K562 (cell line): ENCODE results near the gene SNAPC2. TPM values are rescaled to one million over a fixed set of nuclear protein-coding genes. Genes with fewer than 3 reads are reported as not detected.

ENCODE experiments used
- ATAC-seq: fragments of 200-7000 bp; cut with Tn5 transposase; 3 replicates; pipeline ENCODE4 v1.9.1; 2020; ENCODE audit warnings: moderate library complexity
- BruUV-seq: library from RNA; stranded (reverse); fragments of 400-500 nt; replicated peaks from 2 replicates; lab custom pipeline; 2021; lab: Mats Ljungman, UMichigan
- CTCF ChIA-PET: fragments of 300-600 bp; formaldehyde crosslinking; extraction: SDS; loops from one replicate; lab custom pipeline; 2021; ENCODE audit warnings: low intra/inter-chr PET ratio; lab: Yijun Ruan, JAX
- POLR2A ChIA-PET: fragments of 300-600, 350-650 bp; sonication (Branson Sonifier 250); formaldehyde crosslinking; extraction: SDS; loops from one replicate; lab custom pipeline; 2021; ENCODE audit warnings: antibody characterized with exemption, inconsistent platforms; lab: Yijun Ruan, JAX
- DNase-seq, 4 experiments: peaks; one replicate each; pipeline versions ENCODE4 v3.0.0 to v3.0.0-alpha.2; 2011 to 2018; ENCODE audit warnings: low spot score in 3 of 4, mixed read lengths in 3 of 4; ENCODE audit errors: extremely low read depth in 1 of 4
- FAIRE-seq: peaks from 2 replicates; lab custom pipeline; 2011; peaks lifted over from hg19 to GRCh38; lab: Jason Lieb, UNC
- H2AFZ ChIP-seq: 2 replicates; pipeline ENCODE4 v1.6.0; 2011; ENCODE audit warnings: low read depth, low read length, control low read depth, inconsistent platforms
- H3K27ac ChIP-seq: fragments of 200-600 bp; 3 replicates; pipeline ENCODE4 v1.8.0; 2011; ENCODE audit warnings: low read depth, mild to moderate bottlenecking, control low read depth, inconsistent platforms, low read length, moderate library complexity, mixed read lengths; ENCODE audit errors: extremely low read depth
- H3K27me3 ChIP-seq, 2 experiments: fragments of 300-600 bp in 1 of 2; 2 replicates in 1 of 2; 3 replicates in 1 of 2; pipeline versions ENCODE4 v1.6.0 to v1.8.0; 2011; ENCODE audit warnings: inconsistent platforms in 2 of 2, low read length in 2 of 2, mild to moderate bottlenecking in 1 of 2, mixed read lengths in 1 of 2, moderate library complexity in 1 of 2; ENCODE audit not compliant: control insufficient read depth in 2 of 2, insufficient read depth in 2 of 2
- H3K36me3 ChIP-seq: fragments of 300-600 bp; 3 replicates; pipeline ENCODE4 v1.8.0; 2011; ENCODE audit warnings: mild to moderate bottlenecking, low read length, inconsistent platforms; ENCODE audit not compliant: control insufficient read depth, insufficient read depth
- H3K4me1 ChIP-seq, 2 experiments: fragments of 200-600 bp in 1 of 2; replicated peaks in 1 of 2; 2 replicates in 1 of 2; 3 replicates in 1 of 2; pipeline versions ENCODE4 v1.5.1 to v1.8.0; 2011; ENCODE audit warnings: inconsistent platforms in 2 of 2, low read length in 2 of 2, mild to moderate bottlenecking in 1 of 2, mixed read lengths in 1 of 2, moderate library complexity in 1 of 2; ENCODE audit not compliant: control insufficient read depth in 2 of 2, insufficient read depth in 2 of 2
- H3K4me2 ChIP-seq: 2 replicates; pipeline ENCODE4 v1.6.1; 2011; ENCODE audit warnings: low read length, control low read depth, inconsistent platforms, mixed read lengths; ENCODE audit not compliant: insufficient read depth
- H3K4me3 ChIP-seq: fragments of 200-600 bp; sonication (generic), shearing (Covaris generic); 2 replicates; pipeline ENCODE4 v1.5.1; 2016; ENCODE audit warnings: control low read depth, inconsistent platforms
- H3K79me2 ChIP-seq: fragments of 200-600 bp; 3 replicates; pipeline ENCODE4 v1.8.0; 2011; ENCODE audit warnings: low read length, inconsistent platforms; ENCODE audit not compliant: control insufficient read depth, insufficient read depth
- H3K9ac ChIP-seq, 2 experiments: 2 replicates each; pipeline versions ENCODE4 v1.6.0 to v1.6.1; 2011; ENCODE audit warnings: low read depth in 2 of 2, low read length in 2 of 2, control low read depth in 1 of 2, inconsistent platforms in 1 of 2, mild to moderate bottlenecking in 1 of 2, mixed read lengths in 1 of 2; ENCODE audit not compliant: insufficient read depth in 1 of 2
- H3K9me1 ChIP-seq: one replicate; pipeline ENCODE4 v1.6.0; 2011; ENCODE audit warnings: inconsistent platforms, mild to moderate bottlenecking, low read length, moderate library complexity; ENCODE audit not compliant: control insufficient read depth, insufficient read depth
- H3K9me3 ChIP-seq: replicated peaks from 2 replicates; pipeline ENCODE4 v1.5.1; 2011; ENCODE audit warnings: low read depth, low read length, inconsistent platforms; ENCODE audit not compliant: control insufficient read depth, insufficient read depth
- H4K20me1 ChIP-seq: replicated peaks from 2 replicates; pipeline ENCODE4 v1.6.1; 2011; ENCODE audit warnings: low read length, inconsistent platforms, mixed read lengths; ENCODE audit not compliant: control insufficient read depth, insufficient read depth
- ATF7 ChIP-seq: fragments of 450-650 bp; IDR thresholded peaks from 2 replicates; pipeline ENCODE4 v1.7.1; 2014; ENCODE audit warnings: mild to moderate bottlenecking, moderate library complexity
- BRF1 ChIP-seq: IDR thresholded peaks from 3 replicates; pipeline ENCODE4 v1.6.1; 2011; ENCODE audit warnings: borderline replicate concordance, mild to moderate bottlenecking; ENCODE audit not compliant: insufficient read length; ENCODE audit errors: extremely low read depth
- CHCHD3 ChIP-seq: fragments of 250-450 bp; sonication (Bioruptor Pico); IDR thresholded peaks from 2 replicates; pipeline ENCODE4 v2.1.2; 2022; ENCODE audit warnings: mild to moderate bottlenecking
- EGR1 ChIP-seq: fragments of 450-650 bp; conservative IDR thresholded peaks from 2 replicates; pipeline ENCODE4 v1.6.1; 2017; ENCODE audit warnings: mild to moderate bottlenecking
- FOSL1 ChIP-seq: fragments of 200-800 bp; sonication (Bioruptor generic); conservative IDR thresholded peaks from 2 replicates; pipeline ENCODE4 v1.6.1; 2016; ENCODE audit warnings: missing genetic modification characterization, missing compliant biosample characterization
- MTA3 ChIP-seq: fragments of 450-650 bp; formaldehyde crosslinking; IDR thresholded peaks from 2 replicates; pipeline ENCODE4 v1.6.1; 2017; ENCODE audit warnings: mild to moderate bottlenecking, borderline replicate concordance
- MYNN ChIP-seq, 2 experiments: sonication (generic); formaldehyde crosslinking in 1 of 2; IDR thresholded peaks; 2 replicates each; pipeline versions ENCODE4 v1.5.0 to v1.6.1; 2016 to 2020; ENCODE audit warnings: antibody characterized with exemption in 1 of 2, missing genetic modification reagents in 1 of 2
- NFIC ChIP-seq: fragments of 450-650 bp; IDR thresholded peaks from 2 replicates; pipeline ENCODE4 v1.6.1; 2017; ENCODE audit warnings: mild to moderate bottlenecking, inconsistent platforms
- POLR2A ChIP-seq: fragments of 450-650 bp; conservative IDR thresholded peaks from 2 replicates; pipeline ENCODE4 v1.6.1; 2016
- ZFP1 ChIP-seq: fragments of 450-650 bp; formaldehyde crosslinking; IDR thresholded peaks from 2 replicates; pipeline ENCODE4 v1.4.0; 2020; ENCODE audit warnings: mild to moderate bottlenecking, mixed read lengths
- ZNF121 ChIP-seq: sonication (generic); formaldehyde crosslinking; conservative IDR thresholded peaks from 2 replicates; pipeline ENCODE4 v1.8.0; 2022; ENCODE audit warnings: missing genetic modification reagents
- ZNF668 ChIP-seq: fragments of 250-450 bp; sonication (Bioruptor Pico); IDR thresholded peaks from 2 replicates; pipeline ENCODE4 v1.8.0; 2022; ENCODE audit warnings: mild to moderate bottlenecking, inconsistent platforms
- ZSCAN32 ChIP-seq: fragments of 450-650 bp; formaldehyde crosslinking; IDR thresholded peaks from 2 replicates; pipeline ENCODE4 v1.4.0; 2020; ENCODE audit warnings: mild to moderate bottlenecking, moderate library complexity
- WGBS: fragments of 100-300 bp; shearing (Covaris generic); methylation state at CpG from one replicate; pipeline ENCODE4 v1.1.6; 2016; ENCODE audit warnings: low coverage, mixed read lengths; ENCODE audit not compliant: insufficient coverage; ENCODE audit errors: missing lambda C conversion rate; 5-methylcytosine and 5-hydroxymethylcytosine counted together
- in situ Hi-C: fragments of 300-500 bp; cut with MboI; formaldehyde crosslinking; loops from 4 replicates; pipeline ENCODE4 v1.15.0; 2018; ENCODE audit warnings: inconsistent platforms, mixed read lengths
- intact Hi-C: fragments of 100-400 bp; cut with micrococcal nuclease; formaldehyde crosslinking; loops from 2 replicates; pipeline ENCODE4 v1.14.2; 2022
- polyA plus RNA-seq, 8 experiments: library from polyadenylated mRNA; depleted of rRNA in 4 of 8; stranded (reverse) in 5 of 8; unstranded in 3 of 8; fragments of >200 nt; fragmentation: Nextera tagmentation in 2 of 8; fragmentation: Illumina TruSeq in 1 of 8; extraction: Ambion mirVana in 2 of 8; extraction: Trizol in 1 of 8; gene quantifications; 2 replicates each; pipeline versions ENCODE4 v1.2.1 to v1.2.3, GENCODE V29; 2011 to 2014; ENCODE audit warnings: inconsistent platforms in 1 of 8, missing spikeins in 1 of 8
- total RNA-seq, 7 experiments: library from RNA; depleted of rRNA in 6 of 7; stranded (reverse); fragments of >200 nt in 6 of 7; fragmentation: Illumina TruSeq in 2 of 7; extraction: Trizol in 2 of 7; gene quantifications; 2 replicates each; pipeline versions ENCODE4 v1.2.1 to v1.2.3, GENCODE V29; 2011 to 2021; ENCODE audit warnings: low replicate concordance in 1 of 7
- TF ChIP-seq, protein P1 (sequence below): sonication (generic); formaldehyde crosslinking; IDR thresholded peaks from 2 replicates; pipeline ENCODE4 v1.8.0; 2022; ENCODE audit warnings: mild to moderate bottlenecking, missing genetic modification reagents, borderline replicate concordance
- TF ChIP-seq, protein P2 (sequence below): sonication (generic); formaldehyde crosslinking; IDR thresholded peaks from 2 replicates; pipeline ENCODE4 v1.8.1; 2022; ENCODE audit warnings: missing genetic modification reagents

The SNAPC2 gene
- total and polyA plus RNA-seq, 9 of the 15 experiments (the other 6 are each of a cell fraction or from before 2014, with no cell fraction given), result 0.59 to 45.1 (median 15.3) TPM

DNA sequence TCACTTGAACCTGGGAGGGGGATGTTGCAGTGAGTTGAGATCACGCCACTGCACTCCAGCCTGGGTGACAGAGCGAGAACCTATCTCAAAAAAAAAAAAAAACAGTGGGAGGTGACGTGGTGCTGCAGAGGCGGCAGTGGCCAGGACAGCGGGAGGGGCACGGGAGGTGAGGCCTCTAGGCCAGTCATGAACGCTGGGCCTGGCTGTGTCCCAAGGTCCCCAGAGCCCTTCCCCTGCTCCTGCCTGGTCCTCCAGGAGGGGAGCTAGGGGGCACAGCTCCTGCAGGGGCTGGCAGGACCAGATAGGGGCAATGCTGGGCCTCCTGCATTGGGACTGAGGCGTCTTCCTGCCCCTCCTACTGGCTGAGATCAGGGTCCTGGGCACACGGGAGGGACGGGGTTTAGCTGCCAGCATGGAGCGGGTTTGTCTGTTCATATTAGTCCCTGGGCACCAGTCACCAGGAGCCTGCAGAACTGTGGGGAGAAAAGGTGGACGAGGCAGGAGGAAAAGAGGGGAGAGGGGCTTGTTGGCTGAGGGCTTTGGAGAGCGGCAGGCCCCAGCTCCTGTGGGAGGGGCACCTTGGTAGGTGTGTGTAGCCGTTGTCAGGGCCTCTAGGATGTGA lies 11.9 kb upstream of the SNAPC2 start:
- no peaks in the 10 kb centered on the region for H3K9me3 ChIP-seq
- peaks cover 7% of the 10 kb centered on the region for H3K9me1 ChIP-seq
- ATAC-seq, result peak; percentile 16
- 59% methylated on average over 11 of the region's 14 CpGs for WGBS
- CTCF ChIA-PET, result no interaction called here
- no TSS peak for BruUV-seq
- no peak overlapping the region for H3K4me3 ChIP-seq
- H3K36me3 ChIP-seq, result peaks cover 61% of the 10 kb centered on the region; the same call in 2 of the 3 replicates
- peak; percentile 49 for FAIRE-seq
- H3K4me1 ChIP-seq, result peaks cover 8 to 86% of the 10 kb centered on the region in 2 experiments; a peak in 4 of 5 replicates
- H3K79me2 ChIP-seq, result peaks cover 46% of the 10 kb centered on the region
- H3K4me2 ChIP-seq, result no peak overlapping the region; the same call in 1 of the 2 replicates
- peak in 2 of 4 experiments; percentile 50 to 63 for DNase-seq
- H2AFZ ChIP-seq, result no peak overlapping the region
- H3K9ac ChIP-seq, result peak overlapping the region; percentile 43 to 82; a peak in 3 of 4 replicates
- POLR2A ChIA-PET, result interaction anchor here (0.6 to 1.0 kb wide), 2 partner anchors 12 to 13 kb away, joined by 4 to 8 read pairs; partner anchors contain the start of gene SNAPC2
- H4K20me1 ChIP-seq, result no peaks in the 10 kb centered on the region
- in situ Hi-C loops (no loop called here), intact Hi-C loops (no loop called here)
- no peaks in the 10 kb centered on the region for H3K27me3 ChIP-seq
- 0 out of 3 replicates have a peak overlapping the region, but pooled peaks have one; percentile 5 for H3K27ac ChIP-seq
- TF ChIP-seq ZFP1 (CRISPR knock-in tag), result no peak
- no peak for TF ChIP-seq ZNF121
- TF ChIP-seq ZNF668, result no peak
- peak; percentile 47 for TF ChIP-seq NFIC
- TF ChIP-seq MTA3, result no peak
- no peak for TF ChIP-seq CHCHD3 (CRISPR knock-in tag)
- TF ChIP-seq, protein P1, sequence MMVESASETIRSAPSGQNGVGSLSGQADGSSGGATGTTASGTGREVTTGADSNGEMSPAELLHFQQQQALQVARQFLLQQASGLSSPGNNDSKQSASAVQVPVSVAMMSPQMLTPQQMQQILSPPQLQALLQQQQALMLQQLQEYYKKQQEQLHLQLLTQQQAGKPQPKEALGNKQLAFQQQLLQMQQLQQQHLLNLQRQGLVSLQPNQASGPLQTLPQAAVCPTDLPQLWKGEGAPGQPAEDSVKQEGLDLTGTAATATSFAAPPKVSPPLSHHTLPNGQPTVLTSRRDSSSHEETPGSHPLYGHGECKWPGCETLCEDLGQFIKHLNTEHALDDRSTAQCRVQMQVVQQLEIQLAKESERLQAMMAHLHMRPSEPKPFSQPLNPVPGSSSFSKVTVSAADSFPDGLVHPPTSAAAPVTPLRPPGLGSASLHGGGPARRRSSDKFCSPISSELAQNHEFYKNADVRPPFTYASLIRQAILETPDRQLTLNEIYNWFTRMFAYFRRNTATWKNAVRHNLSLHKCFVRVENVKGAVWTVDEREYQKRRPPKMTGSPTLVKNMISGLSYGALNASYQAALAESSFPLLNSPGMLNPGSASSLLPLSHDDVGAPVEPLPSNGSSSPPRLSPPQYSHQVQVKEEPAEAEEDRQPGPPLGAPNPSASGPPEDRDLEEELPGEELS, result no peak
- TF ChIP-seq, protein P2, sequence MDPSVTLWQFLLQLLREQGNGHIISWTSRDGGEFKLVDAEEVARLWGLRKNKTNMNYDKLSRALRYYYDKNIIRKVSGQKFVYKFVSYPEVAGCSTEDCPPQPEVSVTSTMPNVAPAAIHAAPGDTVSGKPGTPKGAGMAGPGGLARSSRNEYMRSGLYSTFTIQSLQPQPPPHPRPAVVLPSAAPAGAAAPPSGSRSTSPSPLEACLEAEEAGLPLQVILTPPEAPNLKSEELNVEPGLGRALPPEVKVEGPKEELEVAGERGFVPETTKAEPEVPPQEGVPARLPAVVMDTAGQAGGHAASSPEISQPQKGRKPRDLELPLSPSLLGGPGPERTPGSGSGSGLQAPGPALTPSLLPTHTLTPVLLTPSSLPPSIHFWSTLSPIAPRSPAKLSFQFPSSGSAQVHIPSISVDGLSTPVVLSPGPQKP (CRISPR knock-in tag), result no peak
- TF ChIP-seq BRF1, result no peak
- TF ChIP-seq ATF7, result peak; percentile 38; the same call in 1 of the 2 replicates
- no peak for TF ChIP-seq ZSCAN32 (CRISPR knock-in tag)
- 0 out of 2 replicates have a peak, but pooled peaks have one; percentile 17 for TF ChIP-seq MYNN (IDR thresholded peaks at IDR 0.05)
- no peak for TF ChIP-seq MYNN (CRISPR knock-in tag; IDR thresholded peaks at IDR 0.05)
- peak; percentile 50; the same call in 1 of the 2 replicates for TF ChIP-seq POLR2A
- peak; percentile 77 for TF ChIP-seq EGR1
- TF ChIP-seq FOSL1 (tag), result no peak
